ENCODE results near the gene H2BW1.
"Not testable (repeated sequence)": the region's sequence is repeated elsewhere in the genome, so short reads cannot be mapped to it uniquely, and the experiment has no call there.

GRCh38 chrX:103983508-103983907 is 30.0 kb downstream of the H2BW1 start:
- TF ChIP-seq, protein P1, sequence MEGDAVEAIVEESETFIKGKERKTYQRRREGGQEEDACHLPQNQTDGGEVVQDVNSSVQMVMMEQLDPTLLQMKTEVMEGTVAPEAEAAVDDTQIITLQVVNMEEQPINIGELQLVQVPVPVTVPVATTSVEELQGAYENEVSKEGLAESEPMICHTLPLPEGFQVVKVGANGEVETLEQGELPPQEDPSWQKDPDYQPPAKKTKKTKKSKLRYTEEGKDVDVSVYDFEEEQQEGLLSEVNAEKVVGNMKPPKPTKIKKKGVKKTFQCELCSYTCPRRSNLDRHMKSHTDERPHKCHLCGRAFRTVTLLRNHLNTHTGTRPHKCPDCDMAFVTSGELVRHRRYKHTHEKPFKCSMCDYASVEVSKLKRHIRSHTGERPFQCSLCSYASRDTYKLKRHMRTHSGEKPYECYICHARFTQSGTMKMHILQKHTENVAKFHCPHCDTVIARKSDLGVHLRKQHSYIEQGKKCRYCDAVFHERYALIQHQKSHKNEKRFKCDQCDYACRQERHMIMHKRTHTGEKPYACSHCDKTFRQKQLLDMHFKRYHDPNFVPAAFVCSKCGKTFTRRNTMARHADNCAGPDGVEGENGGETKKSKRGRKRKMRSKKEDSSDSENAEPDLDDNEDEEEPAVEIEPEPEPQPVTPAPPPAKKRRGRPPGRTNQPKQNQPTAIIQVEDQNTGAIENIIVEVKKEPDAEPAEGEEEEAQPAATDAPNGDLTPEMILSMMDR (IDR thresholded peaks at IDR 0.05): not testable (repeated sequence)
- TF ChIP-seq POLR2A (IDR thresholded peaks at IDR 0.05): not testable (repeated sequence)
